Neural progenitor cell (in vitro differentiated cells): ENCODE data around the gene FAM83E. TPM values are rescaled to one million over a fixed set of nuclear protein-coding genes. Genes with fewer than 3 reads are reported as not detected.
A peak's percentile ranks its signal among the peaks of the same experiment; 100 is the strongest.

Experiments
- DNase-seq: peaks from one replicate; pipeline ENCODE4 v3.0.0-alpha.2; 2016; ENCODE audit warnings: low spot score
- H2AFZ ChIP-seq: fragments of 200-600 bp; sonication (generic); replicated peaks from 2 replicates; pipeline ENCODE4 v1.6.1; 2016; ENCODE audit warnings: antibody characterized with exemption
- H3F3A ChIP-seq: fragments of 200-600 bp; sonication (generic); 2 replicates; pipeline ENCODE4 v1.6.1; 2016; ENCODE audit warnings: antibody characterized with exemption, low read depth
- H3K27ac ChIP-seq: fragments of 200-600 bp; sonication (generic); 2 replicates; pipeline ENCODE4 v1.5.1; 2016; ENCODE audit warnings: mild to moderate bottlenecking
- H3K27me3 ChIP-seq: fragments of 200-600 bp; sonication (generic); 2 replicates; pipeline ENCODE4 v1.6.1; 2016; ENCODE audit warnings: mild to moderate bottlenecking, moderate library complexity
- H3K36me3 ChIP-seq: fragments of 200-600 bp; sonication (generic); 2 replicates; pipeline ENCODE4 v1.5.1; 2016
- H3K4me1 ChIP-seq: fragments of 200-600 bp; sonication (generic); 2 replicates; pipeline ENCODE4 v1.6.1; 2016; ENCODE audit warnings: mixed run types
- H3K4me2 ChIP-seq: fragments of 200-600 bp; sonication (generic); 2 replicates; pipeline ENCODE4 v1.6.1; 2016
- H3K4me3 ChIP-seq: fragments of 200-600 bp; sonication (generic); 2 replicates; pipeline ENCODE4 v1.5.1; 2016
- H3K79me2 ChIP-seq: fragments of 200-600 bp; sonication (generic); 2 replicates; pipeline ENCODE4 v1.6.1; 2016; ENCODE audit warnings: low read depth
- H3K9ac ChIP-seq: fragments of 200-600 bp; sonication (generic); 2 replicates; pipeline ENCODE4 v1.6.1; 2016
- H3K9me3 ChIP-seq: fragments of 200-600 bp; sonication (generic); 2 replicates; pipeline ENCODE4 v1.5.1; 2016; ENCODE audit warnings: low read depth
- H4K20me1 ChIP-seq: fragments of 200-600 bp; sonication (generic); 2 replicates; pipeline ENCODE4 v1.6.1; 2016; ENCODE audit warnings: low read depth
- H3K27ac Mint-ChIP-seq: 3 replicates; pipeline ENCODE4 v1.8.0; 2021; ENCODE audit warnings: mixed read lengths
- H3K27me3 Mint-ChIP-seq: 2 replicates; pipeline ENCODE4 v1.8.0; 2022; ENCODE audit warnings: low read depth, mild to moderate bottlenecking, inconsistent platforms, moderate library complexity, mixed read lengths; ENCODE audit not compliant: insufficient read depth
- H3K36me3 Mint-ChIP-seq: 3 replicates; pipeline ENCODE4 v1.8.0; 2021; ENCODE audit warnings: mixed read lengths
- H3K4me1 Mint-ChIP-seq: 3 replicates; pipeline ENCODE4 v1.8.0; 2021; ENCODE audit warnings: mixed read lengths
- H3K4me3 Mint-ChIP-seq: 3 replicates; pipeline ENCODE4 v1.8.0; 2021; ENCODE audit warnings: mild to moderate bottlenecking, moderate library complexity, mixed read lengths
- H3K9me3 Mint-ChIP-seq: 3 replicates; pipeline ENCODE4 v1.8.0; 2020; ENCODE audit warnings: mixed read lengths
- CTCF ChIP-seq: fragments of 200-600 bp; sonication (generic); IDR thresholded peaks from 2 replicates; pipeline ENCODE4 v1.5.1; 2017; ENCODE audit warnings: antibody characterized with exemption, mild to moderate bottlenecking
- EZH2 ChIP-seq: fragments of 200-600 bp; sonication (generic); IDR thresholded peaks from 2 replicates; pipeline ENCODE4 v1.6.1; 2017; ENCODE audit warnings: antibody characterized with exemption, mild to moderate bottlenecking, moderate library complexity
- EZH2phosphoT487 ChIP-seq: fragments of 200-600 bp; sonication (generic); IDR thresholded peaks from 2 replicates; pipeline ENCODE4 v1.6.1; 2017; ENCODE audit warnings: antibody characterized with exemption
- total RNA-seq: library from RNA; depleted of rRNA; stranded (reverse); fragments of >200 nt; gene quantifications from 2 replicates; pipeline ENCODE4 v1.2.3, GENCODE V29; 2015; ENCODE audit warnings: low replicate concordance

The FAM83E gene
- total RNA-seq, 1 donor from 2014 or later, result 0.06 TPM

GRCh38 chr19:48616491-48617056, 1.7 kb upstream of the FAM83E start:
- peaks cover 46% of the 10 kb centered on the region for H3K4me1 ChIP-seq
- peak overlapping the region; percentile 99 for H3K9ac ChIP-seq
- Mint-ChIP-seq H3K4me3 (peak overlapping the region; percentile 77), H3K27me3 (peaks cover 6% of the 10 kb centered on the region), H3K27ac (no peak overlapping the region), H3K4me1 (peaks cover 43% of the 10 kb centered on the region), H3K36me3 (peaks cover 15% of the 10 kb centered on the region), H3K9me3 (no peaks in the 10 kb centered on the region)
- no peak overlapping the region for H2AFZ ChIP-seq
- peak overlapping the region; percentile 95 for H3K4me2 ChIP-seq
- H3K79me2 ChIP-seq, result peaks cover 47% of the 10 kb centered on the region
- H3K27me3 ChIP-seq, result no peaks in the 10 kb centered on the region
- H3K4me3 ChIP-seq, result peak overlapping the region; percentile 83
- H3K9me3 ChIP-seq, result no peaks in the 10 kb centered on the region
- H3F3A ChIP-seq, result peaks cover 62% of the 10 kb centered on the region
- no peak for DNase-seq
- H4K20me1 ChIP-seq, result peaks cover 46% of the 10 kb centered on the region
- TF ChIP-seq CTCF (no peak), EZH2phosphoT487 (no peak), EZH2 (no peak)
- no peaks in the 10 kb centered on the region for H3K36me3 ChIP-seq
- peak overlapping the region; percentile 62 for H3K27ac ChIP-seq

DNA sequence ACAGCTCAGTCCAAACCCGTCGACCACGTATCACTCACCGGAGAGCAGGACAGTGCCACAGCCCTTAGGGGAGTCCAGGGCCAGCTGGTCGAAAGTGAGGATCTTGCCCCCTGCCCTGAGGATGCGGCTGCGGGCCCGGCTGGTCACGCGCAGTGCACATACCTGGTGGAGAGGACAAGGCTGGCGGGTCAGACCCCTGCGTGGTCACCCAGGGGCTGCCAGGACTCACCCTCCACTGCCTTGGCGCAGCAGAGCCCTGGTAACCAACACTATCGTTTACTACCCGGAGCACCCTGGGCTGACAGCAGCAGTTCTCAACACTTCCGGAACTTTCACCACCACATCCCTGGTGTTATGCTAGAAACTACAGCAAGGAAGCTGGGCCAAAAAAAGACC, 1.2 kb upstream of the FAM83E start:
- peaks cover 6% of the 10 kb centered on the region for H3K27me3 Mint-ChIP-seq
- peaks cover 46% of the 10 kb centered on the region for H3K4me1 ChIP-seq
- H3K4me3 Mint-ChIP-seq, result peak overlapping the region; percentile 77
- no peak overlapping the region for H3K4me3 ChIP-seq
- no peak overlapping the region for H2AFZ ChIP-seq
- no peaks in the 10 kb centered on the region for H3K9me3 ChIP-seq
- no peak overlapping the region for H3K27ac ChIP-seq
- no peak overlapping the region for H3K27ac Mint-ChIP-seq
- H3K27me3 ChIP-seq, result no peaks in the 10 kb centered on the region
- no peak overlapping the region for H3K9ac ChIP-seq
- peaks cover 15% of the 10 kb centered on the region for H3K36me3 Mint-ChIP-seq
- DNase-seq, result no peak
- H4K20me1 ChIP-seq, result peaks cover 46% of the 10 kb centered on the region
- no peaks in the 10 kb centered on the region for H3K9me3 Mint-ChIP-seq
- peaks cover 40% of the 10 kb centered on the region for H3K4me1 Mint-ChIP-seq
- H3K36me3 ChIP-seq, result no peaks in the 10 kb centered on the region
- peaks cover 62% of the 10 kb centered on the region for H3F3A ChIP-seq
- no peak overlapping the region for H3K4me2 ChIP-seq
- H3K79me2 ChIP-seq, result peaks cover 47% of the 10 kb centered on the region
- TF ChIP-seq CTCF, result no peak
- no peak for TF ChIP-seq EZH2phosphoT487
- TF ChIP-seq EZH2, result no peak

- Histone ChIP-seq H3K36me3 (no peaks in the 10 kb centered on the region), H3F3A (peaks cover 62% of the 10 kb centered on the region), H3K4me2 (peak overlapping the region; percentile 76), H3K27me3 (no peaks in the 10 kb centered on the region), H3K4me3 (peak overlapping the region; percentile 28), H2AFZ (no peak overlapping the region), H3K27ac (peak overlapping the region; percentile 91), H4K20me1 (peaks cover 46% of the 10 kb centered on the region), H3K4me1 (peaks cover 46% of the 10 kb centered on the region), H3K9ac (no peak overlapping the region), H3K79me2 (peaks cover 42% of the 10 kb centered on the region), H3K9me3 (no peaks in the 10 kb centered on the region)
- Mint-ChIP-seq H3K9me3 (no peaks in the 10 kb centered on the region), H3K4me1 (peaks cover 40% of the 10 kb centered on the region), H3K27me3 (peaks cover 6% of the 10 kb centered on the region), H3K4me3 (peak overlapping the region; percentile 48), H3K27ac (no peak overlapping the region), H3K36me3 (peaks cover 15% of the 10 kb centered on the region)
- no peak for TF ChIP-seq EZH2phosphoT487
- no peak for TF ChIP-seq CTCF
- TF ChIP-seq EZH2, result no peak
- no peak for DNase-seq
These were observed 560 bp upstream of the FAM83E start for GRCh38 chr19:48615231-48616040.
